COLO829 (cell line): Measurements from ENCODE around the gene TNRC6A.
"Not testable (repeated sequence)": the region's sequence is repeated elsewhere in the genome, so short reads cannot be mapped to it uniquely, and the experiment has no call there.

Source experiments
- DNase-seq: peaks from one replicate; pipeline ENCODE4 v3.0.0; 2012; ENCODE audit warnings: low spot score

TNRC6A gene

DNA sequence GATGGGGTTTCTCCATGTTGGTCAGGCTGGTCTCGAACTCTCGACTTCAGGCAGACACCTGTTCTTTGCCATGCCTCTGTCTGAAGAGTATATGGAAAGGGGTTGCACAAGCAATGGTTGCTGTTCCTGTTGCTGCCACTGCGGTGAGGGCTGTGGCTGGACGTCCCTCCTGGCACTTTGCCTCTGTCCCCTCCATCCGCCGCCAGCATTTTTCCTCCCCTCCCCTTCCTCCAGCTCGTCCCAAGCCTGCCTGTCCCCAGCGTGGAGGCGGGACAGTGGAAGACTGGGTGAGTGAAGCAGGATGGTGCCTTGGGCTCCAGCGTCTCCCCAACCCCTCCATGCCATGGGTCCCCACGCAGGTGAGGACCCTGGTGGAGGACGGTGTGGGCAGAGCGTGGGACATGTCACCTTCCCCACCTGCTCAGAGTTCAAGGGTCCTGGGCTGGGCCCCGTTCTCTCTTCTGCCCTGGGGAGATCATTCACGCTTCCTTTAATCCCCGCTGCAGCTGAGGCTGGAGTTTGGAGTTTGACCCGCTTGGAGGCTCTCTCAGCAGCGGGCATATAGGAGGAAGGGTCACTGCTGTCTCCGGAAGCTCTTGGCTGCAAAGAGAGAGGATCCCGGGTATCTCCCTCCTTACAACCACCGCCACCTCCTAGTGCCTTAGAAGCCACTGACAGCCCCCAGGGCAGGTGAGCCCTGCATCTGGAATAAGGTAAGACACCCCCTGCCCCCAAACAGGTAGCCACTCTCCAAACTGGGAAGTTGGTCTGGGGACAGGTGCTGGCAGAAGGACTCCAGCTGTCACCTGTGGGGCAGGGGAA is 116.5 kb downstream of the TNRC6A start, which contains the start of gene SLC5A11:
SLC5A11 (plus strand) TSS at position 238 of the 822 bp plus-strand sequence. CDS start 12,681 bp downstream, outside the sequence.
- no peak for DNase-seq

DNA sequence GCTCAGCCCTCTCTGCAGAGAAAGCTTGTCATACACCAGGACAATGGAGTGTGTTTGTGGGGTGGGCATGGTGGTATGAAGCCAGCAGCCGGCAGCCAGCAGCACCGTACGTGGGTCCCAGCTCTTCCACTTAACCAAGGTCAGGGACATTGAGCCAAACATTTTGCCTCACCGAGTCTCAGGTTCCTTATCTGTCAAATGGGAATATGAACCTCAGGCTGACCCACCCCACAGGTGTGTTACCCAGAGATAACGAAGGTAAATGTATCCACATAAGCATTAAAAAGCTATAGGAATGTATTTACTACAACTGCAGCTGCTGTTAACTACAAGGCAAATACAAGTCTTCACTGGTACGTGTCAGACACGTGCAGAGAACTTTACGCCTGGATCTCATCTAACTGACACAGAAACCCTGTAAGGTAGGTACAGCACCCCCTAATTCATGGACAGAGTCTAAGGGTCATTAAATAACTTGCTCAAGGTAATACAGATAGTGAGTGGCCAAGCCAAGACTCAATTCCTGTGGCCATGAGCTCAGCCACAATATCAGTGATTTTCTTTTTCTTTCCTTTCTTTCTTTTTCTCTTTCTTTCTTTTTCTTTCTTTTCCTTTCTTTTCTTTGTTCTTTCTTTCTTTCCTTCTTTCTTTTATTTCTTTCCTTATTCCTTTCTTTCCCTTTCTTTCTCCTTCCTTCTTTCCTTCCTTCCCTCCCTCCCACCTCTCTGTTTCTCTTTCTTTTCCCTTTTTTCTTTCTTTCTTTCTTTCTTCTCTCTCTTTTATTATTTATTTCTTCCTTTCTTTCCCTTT is 117.3 kb downstream of the TNRC6A start:
- no peak for DNase-seq

DNA sequence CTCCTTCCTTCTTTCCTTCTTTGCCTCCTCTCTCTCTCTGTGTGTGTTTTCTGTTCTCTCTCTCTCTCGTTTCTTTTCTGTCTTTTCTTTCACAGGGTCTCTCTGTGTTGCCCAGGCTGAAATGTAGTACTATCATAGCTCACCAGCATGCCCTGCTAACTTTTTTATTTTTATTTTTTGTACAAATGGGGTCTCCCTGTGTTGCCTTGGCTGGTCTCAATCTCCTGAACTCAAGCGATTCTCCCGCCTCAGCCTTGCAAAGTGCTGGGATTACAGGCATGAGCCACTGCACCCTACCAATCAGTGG is 117.9 kb downstream of the TNRC6A start:
- DNase-seq: no peak

DNA sequence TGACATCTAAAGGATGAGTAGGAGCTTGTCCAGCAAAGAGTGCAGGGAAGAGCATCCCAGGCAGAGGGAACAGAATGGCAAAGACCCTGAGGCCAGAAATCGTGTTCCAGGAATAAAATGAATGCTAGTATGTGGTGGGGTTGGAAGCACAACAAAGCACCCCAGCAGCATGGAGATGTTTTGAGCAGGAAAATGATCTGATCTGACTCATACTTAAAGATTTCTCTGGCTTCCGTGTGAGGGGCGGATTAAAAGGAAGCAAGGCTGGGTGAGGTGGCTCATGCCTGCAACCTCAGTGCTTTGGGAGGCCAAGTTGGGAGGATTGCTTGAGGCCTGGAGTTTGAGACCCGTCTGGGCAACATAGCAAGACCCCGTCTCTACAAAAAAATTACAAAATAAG is 118.6 kb downstream of the TNRC6A start:
- no peak for DNase-seq

DNA sequence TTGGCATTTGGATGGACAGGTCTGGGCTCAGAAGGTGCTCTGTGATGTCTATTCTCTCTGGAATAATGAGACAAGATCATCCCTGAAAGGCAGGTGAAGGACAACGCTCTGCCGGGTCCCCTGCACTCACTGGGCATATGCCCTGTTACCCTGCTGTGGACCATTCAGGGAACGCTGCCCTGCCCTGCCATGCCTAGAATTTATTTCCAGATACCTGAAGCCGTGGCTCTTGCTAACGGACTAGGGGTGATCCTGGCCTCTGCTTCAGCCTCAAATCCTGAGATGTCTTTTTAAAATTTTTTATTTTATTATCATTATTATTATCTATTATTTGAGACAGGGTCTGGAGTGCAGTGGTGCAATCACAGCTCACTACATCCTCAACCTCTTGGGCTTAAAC is 120.2 kb downstream of the TNRC6A start:
- no peak for DNase-seq

DNA sequence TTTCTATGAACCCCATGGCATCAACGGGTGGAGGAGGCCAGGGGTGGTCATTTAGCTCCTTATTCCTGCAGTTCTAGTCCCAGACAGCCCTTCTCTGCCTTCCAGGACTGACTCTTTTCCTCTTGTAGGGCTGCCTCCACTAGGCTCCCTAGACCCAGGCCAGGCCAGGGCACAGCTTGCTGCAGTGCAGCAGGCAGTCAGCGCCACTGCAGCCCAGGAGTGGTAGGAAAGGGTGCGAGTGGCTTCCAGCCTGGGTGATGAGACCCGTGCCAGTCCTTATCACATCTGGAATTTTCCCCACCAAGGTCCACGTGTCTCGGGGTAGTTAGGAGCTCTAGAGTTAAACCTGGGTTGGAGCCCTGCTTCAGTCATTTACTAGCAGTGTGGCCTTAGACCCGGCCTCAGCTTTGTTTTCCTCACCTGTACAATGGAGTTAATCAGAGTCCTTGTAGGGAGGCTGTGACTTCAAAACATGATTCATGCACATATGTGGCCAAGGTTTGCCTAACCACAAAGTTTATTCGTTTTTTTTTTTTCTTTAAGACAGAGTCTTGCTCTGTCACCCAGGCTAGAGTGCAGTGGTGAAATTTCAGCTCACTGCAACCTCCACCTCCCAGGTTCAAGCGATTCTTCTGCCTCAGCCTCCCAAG is 121.0 kb downstream of the TNRC6A start:
- DNase-seq: no peak

DNA sequence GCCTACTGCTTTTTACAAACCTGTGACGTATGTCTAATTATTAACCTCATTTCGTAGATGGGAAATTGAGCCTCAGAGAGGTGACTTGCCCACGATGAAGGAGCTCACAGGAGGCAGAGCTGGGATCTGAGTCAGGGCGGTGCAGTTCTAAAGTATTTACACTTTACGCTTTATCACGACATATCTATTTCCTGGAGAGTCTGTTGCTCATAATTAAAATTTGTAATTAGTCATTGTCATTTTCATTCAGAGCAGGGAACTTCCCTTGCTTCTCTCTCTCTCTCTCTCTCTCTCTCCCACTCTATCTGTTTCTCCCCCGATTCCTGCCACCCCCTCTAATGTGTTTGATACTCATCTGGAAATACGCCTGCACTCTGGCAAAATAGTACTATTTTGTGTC is 122.2 kb downstream of the TNRC6A start:
- no peak for DNase-seq

DNA sequence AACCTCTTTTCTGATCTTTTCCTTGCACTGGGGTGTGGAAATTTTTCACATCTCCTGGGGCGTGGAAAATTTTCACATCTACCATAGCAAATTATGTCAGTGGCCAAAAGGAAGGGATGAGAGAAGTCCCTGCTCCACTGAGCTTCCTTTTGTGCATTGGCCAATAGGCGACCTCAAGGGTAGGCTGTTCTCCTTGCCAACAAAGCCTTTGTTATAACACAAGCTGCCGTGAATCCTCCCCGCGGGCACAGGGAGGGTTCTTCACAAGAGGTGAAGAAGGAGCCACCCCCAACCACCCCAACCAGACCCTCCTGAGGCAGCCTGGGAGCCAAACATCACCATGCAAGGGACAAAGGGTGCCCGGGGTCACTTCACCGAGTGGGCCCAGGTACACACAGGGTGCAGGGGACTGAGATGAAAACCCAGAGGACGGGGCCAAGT is 122.8 kb downstream of the TNRC6A start:
- DNase-seq: no peak

DNA sequence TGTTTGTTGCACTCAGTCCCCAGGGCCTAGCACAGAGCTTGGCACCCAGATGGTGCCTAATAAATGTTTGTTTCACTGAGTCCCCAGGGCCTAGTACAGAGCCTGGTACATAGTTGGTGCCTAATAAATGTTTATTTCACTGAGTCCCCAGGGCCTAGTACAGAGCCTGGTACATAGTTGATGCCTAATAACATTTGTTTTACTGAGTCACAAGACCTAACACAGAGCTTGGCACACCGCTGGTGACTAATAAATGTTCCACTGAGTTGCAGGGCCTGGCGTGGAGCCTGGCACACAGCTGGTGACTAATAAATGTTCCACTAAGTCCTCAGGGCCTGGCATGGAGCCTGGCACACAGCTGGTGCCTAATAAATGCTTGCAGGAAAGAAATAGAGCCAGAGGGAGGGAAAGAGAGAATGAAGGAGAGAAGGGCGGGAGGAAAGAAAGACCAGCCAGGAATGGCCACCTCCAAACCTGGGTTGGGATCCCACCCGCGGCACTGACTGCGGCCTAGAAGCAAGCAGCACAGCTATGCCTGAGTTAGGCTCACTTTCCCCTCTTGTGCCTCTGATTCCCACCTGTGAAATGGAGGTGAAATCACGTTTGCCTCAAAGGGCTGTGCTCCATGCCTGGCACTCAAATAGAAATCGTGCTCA is 123.8 kb downstream of the TNRC6A start:
- DNase-seq: no peak

DNA sequence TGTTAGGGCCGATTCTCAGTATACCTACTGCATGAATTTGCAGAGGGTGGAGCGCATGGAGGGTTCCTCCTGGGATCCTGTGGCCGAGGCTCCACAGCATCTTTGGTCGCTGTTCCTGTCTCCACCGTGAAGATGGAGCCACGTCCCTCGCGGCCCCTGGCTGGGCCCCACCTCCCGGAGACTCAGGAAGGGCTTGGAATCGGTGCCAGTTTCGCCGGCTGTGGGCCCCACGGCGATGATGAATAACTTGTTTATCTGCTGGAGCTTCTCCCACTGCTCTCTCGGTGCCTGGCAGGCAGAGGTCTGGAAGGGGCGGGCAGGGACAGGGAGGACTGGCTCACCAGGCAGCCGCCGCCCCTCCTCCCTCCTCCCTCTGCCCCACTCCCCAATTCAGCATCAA is 124.4 kb downstream of the TNRC6A start:
- no peak for DNase-seq

DNA sequence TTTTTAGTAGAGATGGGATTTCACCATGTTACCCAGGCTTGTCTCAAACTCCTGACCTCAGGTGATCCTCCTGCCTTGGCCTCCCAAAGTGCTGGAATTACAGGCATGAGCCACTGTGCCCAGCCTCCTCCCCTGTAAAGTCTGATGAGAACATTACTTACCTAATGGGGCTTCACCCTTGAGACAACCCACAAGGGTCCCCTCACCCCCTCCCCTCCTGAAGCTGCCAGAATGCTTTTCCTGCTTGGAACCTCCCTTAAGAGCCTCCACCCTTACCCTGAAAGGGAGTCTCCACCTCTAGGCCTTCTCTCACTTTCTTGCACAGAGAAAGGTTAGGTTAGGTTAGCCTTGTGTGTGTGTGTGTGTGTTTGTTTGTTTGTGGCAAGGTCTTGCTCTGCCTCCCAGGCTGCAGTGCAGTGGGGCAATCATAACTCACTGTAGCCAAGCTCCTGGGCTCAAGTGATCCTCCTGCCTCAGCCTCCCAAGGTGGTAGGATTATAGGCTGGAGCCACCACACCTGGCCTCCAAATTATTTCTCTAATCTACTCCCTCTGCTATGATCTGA is 125.2 kb downstream of the TNRC6A start:
- no peak for DNase-seq

DNA sequence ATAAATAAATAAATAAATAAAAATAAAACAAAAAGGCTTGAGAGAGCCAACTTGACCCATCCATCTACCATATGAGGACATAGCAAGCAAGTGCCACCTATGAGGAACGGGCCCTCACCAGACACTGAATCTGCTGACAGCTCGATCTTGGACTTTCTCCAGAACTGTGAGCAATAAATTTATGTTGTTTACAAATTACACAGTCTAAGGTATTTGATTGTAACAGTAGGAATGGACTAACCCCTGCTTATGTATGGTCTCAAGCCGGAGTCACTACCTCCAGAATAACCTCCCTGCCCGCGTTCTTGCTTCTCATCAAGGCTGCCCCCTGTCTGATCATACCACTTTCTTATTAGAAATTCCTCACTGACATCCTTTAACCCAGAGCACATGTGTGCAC is 126.2 kb downstream of the TNRC6A start:
- DNase-seq: no peak

DNA sequence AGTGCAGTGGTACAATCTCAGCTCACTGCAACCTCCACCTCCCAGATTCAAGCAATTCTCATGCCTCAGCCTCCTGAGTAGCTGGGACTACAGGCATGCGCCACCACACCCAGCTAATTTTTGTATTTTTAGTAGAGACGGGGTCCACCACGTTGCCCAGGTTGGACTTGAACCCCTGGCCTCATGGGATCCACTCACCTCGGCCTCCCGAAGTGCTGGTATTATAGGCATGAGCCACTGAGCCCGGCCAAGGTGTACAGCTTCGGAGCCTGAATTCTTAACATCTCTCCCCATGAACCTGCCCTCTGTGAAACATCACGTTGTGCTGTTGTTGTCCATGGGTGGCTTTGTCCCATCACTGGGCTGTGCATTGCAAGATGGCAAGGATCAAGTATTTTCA is 127.4 kb downstream of the TNRC6A start:
- not testable (repeated sequence) for DNase-seq

DNA sequence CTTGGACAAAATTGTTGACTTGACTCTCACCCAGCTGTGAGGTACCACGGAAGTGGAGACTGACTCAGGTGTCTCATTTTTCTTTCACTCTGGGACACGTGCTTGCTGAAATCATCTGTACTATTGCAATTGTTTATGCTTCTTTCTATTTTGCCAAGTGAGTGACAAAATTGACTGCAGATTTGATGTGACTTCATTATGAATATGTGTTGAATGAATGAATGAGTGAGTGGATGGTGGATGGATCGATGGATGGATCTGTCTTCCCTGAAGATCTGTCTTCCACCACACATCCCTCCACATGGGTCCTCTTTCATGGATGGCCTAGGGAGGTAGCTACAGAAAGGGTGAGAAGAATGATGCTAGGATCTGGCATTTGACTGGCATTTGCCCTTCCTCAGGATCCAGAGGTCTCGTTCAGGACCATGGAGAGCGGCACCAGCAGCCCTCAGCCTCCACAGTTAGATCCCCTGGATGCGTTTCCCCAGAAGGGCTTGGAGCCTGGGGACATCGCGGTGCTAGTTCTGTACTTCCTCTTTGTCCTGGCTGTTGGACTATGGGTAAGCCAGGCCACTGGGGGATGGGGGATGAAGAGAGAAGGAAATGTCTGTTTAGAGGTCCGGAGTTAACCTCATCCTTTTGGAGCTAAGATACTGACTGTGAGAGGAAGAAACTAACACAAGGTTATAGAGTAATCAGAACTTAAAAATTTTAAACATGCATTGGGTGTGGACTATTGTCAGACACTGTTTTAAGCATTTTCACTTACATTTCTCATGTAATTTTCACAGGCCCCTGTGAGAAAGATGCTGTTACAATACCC is 129.0 kb downstream of the TNRC6A start:
- peak; percentile 58 for DNase-seq

DNA sequence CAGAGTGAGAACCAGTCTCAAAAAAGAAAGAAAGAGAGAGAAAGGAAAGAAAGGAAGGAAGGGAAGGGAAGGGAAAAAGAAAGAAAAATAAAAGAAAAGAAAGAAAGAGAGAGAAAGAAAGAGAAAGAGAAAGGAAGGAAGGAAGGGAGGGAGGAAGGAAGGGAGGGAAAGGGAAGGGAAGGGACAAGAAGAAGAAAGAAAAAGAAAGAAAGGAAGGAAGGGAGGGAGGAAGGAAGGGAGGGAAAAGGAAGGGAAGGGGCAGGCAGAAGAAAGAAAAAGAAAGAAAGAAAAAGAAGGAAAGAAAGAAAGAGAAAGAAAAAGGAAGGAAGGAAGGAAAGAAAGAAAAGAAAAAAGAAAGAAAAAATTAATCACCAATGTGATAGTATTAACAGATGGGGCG is 132.0 kb downstream of the TNRC6A start:
- no peak for DNase-seq

DNA sequence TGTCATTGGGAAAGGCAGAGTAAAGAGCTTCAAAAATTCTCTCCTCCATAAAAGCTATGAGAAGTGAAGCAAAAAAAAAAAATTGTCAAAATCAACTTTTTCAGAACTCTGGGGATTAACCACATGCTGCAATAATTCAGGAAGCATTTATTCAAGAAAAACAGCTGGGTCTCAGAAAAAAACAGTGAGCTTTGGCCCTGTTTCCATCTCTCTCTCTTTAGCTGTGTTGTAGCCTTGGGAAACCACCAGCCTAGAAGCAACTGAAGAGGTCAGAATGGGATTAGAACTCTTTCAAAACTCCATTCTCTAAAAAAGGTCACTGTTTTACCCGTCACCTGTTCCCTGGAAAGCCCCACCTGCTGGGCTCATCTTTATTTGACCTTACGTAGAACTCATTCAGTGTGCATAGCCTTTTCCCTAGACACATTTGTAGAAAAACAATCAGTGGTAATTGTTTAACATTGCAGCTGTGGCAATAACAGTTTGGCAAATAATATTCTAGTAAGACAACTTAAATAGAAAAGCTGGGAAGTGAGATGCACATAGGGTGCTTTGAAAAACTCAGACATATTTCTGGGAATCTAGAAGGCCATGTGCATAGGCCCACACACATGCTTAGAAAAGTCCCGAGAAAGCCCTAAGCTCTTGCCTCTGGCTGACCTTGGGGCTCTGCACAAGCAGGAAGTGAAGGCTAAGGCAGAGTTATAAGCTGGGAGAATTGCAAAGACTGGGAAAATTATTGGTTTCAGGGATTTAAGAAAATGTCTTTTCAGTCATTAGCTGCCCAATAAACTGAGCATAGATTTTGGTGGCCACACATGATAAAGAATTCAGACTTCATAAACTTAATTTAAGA is 134.4 kb downstream of the TNRC6A start:
- DNase-seq: no peak

DNA sequence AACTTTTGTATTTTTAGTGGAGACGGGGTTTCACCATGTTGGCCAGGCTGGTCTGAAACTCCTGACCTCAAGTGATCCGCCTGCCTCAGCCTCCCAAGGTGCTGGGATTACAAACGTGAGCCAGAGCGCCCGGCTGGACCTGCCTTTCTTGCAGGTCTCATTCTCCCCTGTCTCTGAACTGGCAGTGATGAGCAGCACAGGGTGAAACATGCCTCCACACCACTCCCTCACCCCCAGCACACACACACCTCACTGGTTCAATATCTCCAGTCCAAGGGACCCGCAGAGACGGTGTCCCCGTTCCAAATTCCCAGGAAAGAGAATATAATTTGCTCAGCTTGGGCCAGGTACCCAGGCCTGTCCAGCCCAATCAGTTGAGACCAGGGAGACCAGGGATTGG is 139.6 kb downstream of the TNRC6A start:
- no peak for DNase-seq

DNA sequence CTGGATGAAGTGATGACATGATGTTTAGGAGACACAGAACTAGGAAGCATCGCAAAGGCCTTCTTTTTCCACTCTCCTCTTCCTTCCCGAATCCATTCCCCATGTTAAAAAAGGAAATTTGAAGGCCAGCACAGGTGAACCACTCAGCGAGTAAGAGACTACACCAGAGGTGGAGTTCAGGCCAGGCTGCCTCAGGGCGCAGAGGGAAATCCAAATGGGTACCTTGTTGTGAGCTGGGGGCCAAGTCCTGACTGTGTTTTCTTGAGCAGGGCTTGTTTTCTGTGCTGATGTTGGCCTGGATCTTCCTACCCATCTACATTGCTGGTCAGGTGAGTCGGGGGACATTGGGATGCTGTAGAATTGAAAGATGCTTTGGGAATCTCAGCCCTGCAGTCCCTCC is 142.4 kb downstream of the TNRC6A start:
- DNase-seq: no peak

DNA sequence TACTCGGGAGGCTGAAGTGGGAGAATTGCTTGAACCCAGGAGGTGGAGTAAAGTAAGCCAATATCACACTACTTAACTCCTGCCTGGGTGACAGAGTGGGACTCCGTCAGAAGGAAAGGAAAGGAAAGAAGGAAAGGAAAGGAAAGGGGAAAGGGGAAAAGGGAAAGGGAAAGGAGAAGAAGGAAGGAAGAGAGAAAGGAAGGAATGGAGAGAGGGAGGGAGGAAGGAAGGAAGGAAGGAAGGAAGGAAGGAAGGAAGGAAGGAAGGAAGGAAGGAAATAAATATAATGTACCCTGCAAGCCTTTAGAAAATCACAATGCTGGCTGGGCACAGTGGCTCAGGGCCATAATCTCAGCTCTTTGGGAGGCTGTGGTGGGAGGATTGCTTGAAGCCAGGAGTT is 143.6 kb downstream of the TNRC6A start:
- no peak for DNase-seq

DNA sequence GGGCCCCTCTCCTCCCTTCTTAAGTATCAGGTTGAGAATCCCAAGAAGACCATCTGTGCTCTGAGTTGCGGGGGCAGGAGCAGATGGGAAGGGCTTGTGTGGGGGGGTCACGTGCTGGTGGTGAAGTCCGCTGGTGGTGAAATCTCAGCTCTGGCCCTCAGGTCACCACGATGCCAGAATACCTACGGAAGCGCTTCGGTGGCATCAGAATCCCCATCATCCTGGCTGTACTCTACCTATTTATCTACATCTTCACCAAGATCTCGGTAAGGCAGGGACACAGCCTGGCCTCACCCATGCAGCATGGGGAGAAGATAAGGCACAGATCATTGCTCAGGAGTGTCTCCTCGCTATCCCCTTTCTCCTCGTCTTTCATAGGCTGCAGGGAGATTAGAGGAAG is 146.0 kb downstream of the TNRC6A start:
- DNase-seq: no peak
